ENCODE results near the gene MRPL11.
A peak's percentile ranks its signal among the peaks of the same experiment; 100 is the strongest.
"Not testable (repeated sequence)": the region's sequence is repeated elsewhere in the genome, so short reads cannot be mapped to it uniquely, and the experiment has no call there.

MRPL11 gene

DNA sequence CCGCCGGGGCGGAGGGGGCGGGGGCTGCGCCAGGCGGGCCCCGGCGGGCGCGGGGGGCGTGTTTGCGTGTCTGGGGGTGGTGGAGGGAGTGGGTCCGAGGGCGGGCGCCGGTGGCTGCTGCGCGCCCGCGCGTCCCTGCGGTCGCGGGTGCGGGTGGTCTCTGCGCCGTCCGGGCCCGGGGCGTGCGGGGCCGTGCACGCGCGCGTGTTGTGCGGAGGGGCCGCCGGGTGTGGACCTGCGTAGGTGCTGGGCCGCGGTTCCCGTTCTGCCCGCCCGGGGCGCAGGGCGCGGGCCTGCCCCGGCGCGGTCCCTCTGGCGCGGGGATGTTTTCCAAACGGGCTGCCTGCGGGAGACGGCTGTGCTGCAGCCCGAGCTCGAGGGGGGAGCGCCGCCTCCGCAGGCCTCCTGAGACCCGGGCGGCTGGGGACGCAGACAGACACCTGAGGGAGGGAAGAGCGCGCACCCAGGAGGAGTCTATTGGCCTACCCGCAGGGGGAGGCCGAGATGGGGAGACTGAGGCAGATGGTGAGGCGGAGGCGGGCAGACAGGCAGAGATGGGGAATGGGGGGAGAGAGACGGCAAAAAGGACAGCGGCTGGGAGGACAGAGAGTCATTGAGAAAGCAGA is 28.5 kb upstream of the MRPL11 start:
- DNase-seq, result peak; percentile 66

DNA sequence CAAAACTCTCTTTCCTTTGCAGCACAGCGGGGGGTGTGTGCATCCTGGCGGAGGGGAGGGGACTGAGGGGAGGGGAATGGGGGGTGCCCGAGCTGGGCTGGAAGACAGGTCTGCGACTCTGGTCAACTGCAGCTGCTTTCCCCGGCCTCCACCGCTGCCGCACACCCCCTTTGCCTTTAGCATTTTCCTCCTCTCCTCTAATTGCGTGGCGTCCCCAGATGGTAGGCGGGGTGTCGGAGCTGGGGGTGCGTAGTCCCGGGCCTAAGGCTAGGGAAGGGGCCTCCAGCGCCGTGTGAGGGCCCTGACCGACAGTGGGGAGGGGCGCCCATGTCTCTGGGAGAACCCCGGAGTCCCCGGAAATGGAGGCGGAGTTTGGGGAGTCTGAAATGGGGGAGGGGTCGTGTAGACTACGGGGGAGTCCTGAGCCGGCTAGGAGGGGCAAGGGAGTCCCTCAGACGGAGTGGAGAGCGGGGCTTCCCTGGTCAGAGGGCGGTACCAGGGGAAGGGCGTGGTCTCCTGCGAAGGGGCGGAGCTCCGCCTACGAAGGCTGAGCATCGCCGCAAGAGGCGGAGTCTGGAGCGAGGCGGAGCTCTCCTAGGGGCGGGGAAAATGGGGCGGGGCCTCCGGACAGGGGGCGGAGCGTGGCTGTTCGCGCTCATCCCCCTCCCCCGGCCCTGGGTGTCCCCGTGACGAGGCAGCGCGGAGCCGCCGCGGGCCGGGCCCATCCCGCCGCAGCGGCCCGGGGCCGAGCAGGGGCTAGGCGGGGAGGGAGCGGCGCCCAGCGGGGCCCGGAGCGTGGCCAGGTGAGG is 27.8 kb upstream of the MRPL11 start, which contains the start of gene PELI3:
TSS of gene PELI3 (plus strand) at position 681 of the 809 bp plus-strand sequence. CDS start 1,224 bp downstream, outside the sequence.
- peak; percentile 98 for DNase-seq

DNA sequence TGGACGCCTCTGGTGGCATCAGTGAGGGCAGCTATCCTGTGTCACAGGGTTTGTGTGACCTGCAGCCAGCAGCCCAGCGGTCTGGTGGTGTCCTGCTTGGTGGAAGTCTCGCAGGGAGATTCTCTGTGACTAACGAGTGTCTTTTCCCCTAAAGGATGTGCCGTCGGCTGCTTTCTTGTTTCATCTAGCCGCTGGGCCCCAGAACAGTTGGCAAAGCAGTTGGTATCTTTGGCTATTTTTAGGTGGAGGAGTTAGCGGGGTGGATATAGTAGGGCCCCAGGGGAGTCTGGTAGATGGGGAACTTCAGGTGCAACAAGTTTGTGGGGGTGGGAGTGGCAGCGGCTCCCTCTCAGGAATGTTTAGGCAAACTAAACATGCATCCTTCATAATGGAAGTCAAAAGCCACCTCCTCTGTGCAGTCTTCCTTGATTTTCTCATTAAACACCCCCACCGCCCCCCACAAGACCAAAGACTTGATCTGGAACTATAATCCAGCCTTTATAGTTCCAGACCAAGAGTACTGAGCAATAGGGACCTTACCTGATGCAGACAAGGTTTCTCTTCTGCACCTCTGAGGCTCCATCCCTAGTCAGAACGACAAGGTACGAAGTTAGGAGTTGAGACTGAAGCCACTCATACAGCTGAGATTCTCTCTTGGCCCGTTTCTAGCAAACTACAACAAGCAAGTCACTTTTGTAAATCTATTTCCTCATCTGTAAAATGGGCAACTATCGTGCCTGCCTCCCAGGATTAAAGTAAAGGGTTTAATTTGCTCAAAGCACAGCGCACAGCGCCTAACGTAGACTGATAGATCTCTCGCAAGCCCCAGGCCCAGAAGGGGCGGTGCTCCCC is 27.0 kb upstream of the MRPL11 start:
- no peak for DNase-seq

DNA sequence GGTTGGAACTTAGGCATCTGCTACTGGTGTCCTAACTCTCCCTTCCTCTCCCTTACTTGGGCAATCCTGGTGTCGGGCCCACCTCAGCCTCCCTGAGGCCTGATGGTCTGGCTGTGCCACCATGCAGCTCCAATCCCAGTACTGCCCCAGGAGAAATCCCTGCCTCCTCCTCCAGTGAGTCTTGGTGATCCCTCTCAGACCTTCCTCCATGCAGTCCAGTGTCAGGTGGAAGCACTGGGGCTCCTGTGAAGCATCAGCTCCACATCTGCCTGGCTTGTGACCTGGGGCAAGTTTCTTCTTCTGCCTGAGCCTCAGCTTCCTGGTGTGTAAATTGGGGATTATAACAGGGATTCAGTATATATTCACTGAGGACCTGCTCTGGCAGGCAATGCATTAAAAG is 26.3 kb upstream of the MRPL11 start:
- DNase-seq, result no peak

DNA sequence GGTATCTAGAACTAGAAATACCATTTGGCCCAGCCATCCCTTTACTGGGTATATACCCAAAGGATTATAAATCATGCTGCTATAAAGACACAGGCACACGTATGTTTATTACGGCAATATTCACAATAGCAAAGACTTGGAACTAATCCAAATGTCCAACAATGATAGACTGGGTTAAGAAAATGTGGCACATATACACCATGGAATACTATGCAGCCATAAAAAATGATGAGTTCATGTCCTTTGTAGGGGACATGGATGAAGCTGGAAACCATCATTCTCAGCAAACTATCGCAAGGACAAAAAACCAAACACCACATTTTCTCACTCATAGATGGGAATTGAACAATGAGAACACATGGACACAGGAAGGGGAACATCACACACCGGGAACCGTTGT is 25.5 kb upstream of the MRPL11 start:
- DNase-seq, result not testable (repeated sequence)

DNA sequence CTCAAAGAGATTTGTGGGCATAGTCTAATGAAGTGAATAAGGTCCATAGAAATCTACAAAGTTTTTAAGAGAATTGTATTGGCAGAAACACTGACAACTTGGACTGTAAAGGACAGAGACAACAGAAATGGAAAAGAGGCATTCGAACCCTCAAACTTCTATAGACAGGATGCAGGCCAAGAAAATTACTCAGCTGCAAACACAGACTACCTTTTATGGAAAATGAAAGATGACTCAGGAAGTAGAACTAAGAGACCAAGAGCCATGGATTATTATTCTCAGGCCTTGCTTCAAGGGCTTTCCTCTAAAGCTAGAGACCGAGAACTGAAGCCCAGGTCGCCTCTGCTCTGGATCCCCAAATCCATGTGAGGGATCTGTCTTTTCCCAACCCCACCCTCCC is 24.3 kb upstream of the MRPL11 start:
- no peak for DNase-seq

DNA sequence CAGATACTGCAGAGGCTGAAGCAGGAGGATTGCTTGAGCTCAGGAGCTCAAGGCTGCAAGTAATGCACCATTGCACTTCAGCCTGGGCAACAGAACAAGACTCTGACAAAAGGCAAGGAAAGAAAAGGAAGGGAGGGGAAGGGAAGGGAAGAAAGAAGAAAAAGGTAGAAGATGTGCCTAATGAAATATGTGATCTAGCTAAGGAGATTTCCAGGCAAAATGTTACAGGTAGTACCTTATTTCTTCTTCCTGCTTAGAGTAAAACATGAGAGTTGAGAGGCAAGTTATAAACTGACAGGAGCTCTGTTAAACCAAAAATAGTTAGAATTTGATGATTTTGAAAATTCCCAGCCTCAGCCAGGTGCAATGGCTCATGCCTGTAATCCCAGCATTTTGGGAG is 23.4 kb upstream of the MRPL11 start:
- DNase-seq, result no peak

DNA sequence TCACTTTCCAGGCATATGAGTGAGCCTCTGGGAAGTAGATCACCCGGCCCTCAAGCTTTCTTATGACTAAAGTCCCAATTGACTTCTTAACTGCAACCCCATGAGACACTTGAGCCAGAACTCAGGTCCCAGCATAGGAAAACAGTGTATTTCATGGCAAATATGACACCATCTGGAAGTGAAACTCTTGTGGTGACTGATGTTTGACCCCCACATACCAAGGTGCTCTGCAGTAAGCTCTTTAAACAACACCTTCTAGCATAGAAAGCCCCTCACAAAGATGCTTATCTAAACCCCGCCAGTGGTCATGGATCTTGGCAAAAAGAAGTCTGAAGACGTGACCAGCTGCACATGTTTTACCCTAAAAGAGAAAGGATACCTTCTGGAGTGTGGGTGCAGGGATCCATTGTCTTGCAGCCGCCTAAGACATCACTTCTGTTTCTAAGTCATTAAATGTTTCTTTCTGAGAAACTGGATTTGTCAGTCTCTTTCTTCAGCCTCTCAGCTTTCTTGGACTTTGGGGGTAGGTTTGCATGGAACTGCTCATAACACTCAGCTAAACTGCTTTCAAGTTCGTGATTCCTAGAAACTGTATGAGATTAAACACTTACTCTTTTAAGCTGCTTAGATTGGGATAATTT is 20.6 kb upstream of the MRPL11 start:
- DNase-seq, result no peak

DNA sequence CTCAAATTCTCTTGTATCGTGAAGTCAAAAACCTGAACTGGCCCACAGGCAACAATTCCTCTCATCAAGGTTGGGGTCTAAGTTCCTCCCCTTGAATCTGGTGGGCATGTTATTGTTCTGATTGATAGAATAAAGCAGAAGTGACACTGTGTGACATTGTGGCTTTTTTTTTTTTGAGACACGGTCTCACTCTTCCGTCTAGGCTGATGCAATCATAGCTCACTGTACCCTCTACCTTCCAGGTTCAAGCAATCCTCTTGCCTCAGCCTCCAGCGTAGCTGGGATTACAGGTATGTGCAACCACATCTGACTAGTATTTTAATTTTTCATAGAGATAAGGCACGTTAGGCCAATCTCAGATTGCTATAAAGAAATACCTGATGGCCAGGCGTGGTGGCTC is 19.2 kb upstream of the MRPL11 start:
- DNase-seq, result no peak

DNA sequence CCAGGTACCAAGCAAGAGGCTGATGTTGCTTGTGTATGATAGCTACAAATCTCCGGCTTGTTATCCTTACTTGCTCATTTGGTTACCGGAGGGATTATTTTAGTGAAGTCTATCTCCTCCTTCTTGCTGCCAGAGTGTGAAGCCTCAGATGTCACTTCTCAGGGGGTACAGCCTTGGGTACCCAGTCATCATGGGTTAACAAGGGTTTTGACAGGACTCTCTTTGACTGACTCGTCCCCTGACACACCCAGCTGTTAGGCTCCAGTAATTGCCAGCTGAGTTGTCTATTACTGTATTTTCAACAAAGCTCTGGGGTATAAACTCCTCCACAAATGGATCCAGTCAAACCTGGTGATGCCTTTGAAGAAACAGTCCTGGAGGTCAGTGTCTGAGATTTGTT is 16.2 kb upstream of the MRPL11 start:
- no peak for DNase-seq

DNA sequence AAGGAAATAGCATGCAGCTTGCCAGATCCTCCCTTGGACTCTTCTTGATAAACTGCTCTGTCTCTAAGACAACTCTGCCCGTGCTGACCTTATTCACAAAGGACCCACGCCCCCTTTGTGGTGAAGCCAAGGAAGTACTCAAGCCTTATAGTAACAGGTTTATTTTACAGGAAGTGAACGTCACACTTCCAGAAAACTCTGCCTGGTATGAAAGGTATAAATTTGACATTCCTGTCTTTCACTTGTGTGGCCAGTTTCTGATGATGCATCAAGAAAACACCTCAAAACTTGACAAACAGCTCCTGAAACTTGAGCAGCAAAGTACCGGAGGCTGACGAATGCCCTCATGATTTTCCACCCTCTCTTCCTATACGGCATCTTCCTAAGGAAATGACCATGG is 15.6 kb upstream of the MRPL11 start:
- DNase-seq, result no peak

DNA sequence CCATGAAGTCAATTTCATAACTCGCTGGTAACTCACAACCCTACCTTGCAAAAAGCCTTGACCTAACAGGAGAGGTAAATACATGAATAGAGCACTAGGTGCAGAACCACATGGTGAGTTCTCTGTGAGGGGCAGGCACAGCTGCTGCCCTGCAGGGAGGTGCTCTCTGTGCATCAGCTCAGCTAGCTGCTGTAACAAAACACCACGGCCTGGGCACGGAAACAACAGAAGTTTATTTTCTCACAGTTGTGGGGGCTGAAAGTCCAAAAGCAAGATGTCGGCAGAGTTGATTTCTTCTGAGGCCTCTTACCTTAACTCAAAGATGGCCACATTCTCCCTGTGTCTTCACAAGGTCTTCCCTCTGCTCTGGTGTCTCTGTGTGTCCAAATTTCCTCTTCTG is 13.0 kb upstream of the MRPL11 start:
- DNase-seq, result no peak

DNA sequence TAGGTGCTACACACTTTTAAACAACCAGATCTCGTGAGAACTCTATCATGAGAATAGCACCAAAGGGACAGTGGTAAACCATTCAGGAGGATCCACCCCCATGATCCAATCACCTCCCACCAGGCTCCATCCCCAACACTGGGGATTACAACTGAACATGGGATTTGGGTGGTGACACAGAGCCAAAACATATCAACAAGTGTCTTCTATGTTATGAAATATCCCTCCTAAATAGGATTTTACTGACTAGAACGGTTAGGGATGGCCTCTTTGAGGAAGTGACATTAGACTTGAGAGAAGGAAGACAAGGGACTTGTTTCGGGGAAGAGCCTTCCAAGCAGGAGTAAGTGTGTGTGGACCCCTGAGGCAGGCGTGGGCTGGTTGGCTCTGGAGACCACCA is 11.9 kb upstream of the MRPL11 start:
- no peak for DNase-seq

DNA sequence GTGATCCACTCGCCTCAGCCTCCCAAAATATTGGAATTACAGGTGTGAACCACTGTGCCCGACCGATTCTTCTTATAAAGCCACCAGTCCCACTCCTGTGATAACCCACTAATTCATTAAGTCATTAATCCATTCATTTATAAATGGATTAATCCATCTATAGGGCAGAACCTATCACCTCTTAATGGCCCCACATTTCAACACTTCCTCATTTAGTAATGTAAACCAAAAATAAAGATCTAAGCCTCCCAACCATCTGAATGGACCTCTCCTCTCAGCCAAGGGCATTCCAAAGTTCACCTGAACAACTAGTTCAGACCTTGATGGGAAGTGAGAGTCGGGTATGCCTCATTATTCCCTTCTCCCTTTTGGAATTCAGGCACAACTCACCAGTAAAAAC is 9.9 kb upstream of the MRPL11 start:
- DNase-seq, result no peak

DNA sequence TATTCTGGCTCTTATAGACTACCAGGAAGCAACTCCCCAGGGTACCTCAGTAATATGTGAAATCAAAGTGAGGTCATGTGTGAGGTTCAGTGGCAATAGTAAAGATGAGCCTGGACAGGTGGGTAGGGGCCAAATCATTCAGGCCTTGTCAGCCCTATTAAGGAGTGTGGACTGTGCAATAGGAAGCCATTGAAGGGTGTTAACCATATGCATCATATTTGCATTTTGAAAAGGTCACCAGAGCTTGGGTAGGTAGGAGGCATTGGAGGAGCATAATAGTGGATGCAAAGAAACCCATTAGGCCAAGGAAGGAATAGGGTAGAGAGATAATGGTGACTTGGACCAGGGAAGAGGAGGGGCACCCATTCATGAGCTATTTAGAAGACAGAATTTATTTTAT is 8.4 kb upstream of the MRPL11 start:
- no peak for DNase-seq

DNA sequence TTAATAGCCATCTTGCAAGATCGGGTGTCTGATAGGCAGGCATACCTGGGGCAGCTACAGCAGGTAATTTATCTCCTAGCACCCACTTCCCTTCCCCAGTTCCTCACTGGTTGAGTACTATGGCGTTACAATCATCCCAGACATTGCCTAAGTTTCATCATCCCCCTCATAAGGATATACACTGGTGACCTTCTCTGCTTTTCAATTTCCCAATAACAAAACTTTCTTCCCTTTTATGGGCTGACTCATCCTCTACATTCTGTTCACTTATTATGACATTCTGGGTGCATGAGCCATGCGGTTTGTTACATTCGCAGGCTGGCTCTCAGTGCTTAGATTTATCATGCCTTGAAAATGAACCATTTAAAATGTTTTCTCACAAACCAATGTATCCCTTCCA is 5.0 kb upstream of the MRPL11 start:
- no peak for DNase-seq

DNA sequence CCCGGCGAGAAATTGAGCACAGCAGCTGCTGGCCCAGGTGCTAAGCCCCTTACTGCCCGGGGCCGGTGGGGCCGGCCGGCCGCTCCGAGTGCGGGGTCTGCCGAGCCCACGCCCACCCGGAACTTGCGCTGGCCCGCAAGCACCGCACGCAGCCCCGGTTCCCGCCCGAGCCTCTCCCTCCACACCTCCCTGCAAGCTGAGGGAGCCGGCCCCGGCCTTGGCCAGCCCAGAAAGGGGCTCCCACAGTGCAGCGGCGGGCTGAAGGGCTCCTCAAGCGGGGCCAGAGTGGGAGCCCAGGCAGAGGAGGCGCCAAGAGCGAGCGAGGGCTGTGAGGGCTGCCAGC is 2.3 kb upstream of the MRPL11 start:
- DNase-seq, result not testable (repeated sequence)

DNA sequence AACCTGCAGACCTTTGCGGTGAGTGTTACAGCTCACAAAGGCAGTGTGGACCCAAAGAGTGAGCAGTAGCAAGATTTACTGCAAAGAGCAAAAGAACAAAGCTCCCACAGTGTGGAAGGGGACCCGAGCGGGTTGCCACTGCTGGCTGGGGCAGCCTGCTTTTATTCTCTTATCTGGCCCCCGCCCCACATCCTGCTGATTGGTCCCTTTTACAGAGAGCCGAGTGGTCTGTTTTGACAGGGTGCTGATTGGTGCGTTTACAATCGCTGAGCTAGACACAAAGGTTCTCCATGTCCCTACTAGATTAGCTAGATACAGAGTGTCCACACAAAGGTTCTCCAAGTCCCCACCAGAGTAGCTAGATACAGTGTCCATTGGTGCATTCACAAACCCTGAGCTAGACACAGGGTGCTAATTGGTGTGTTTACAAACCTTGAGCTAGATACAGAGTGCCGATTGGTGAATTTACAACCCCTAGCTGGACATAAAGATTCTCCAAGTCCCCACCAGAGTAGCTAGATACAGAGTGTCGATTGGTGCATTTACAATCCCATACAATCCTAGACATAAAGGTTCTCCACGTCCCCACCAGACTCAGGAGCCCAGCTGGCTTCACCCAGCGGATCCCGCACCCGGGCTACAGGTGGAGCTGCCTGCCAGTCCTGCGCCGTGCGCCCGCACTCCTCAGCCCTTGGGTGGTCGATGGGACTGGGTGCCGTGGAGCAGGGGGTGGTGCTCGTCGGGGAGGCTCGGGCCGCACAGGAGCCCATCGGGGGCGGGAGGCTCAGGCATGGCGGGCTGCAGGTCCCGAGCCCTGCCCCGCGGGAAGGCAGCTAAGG is 1.7 kb upstream of the MRPL11 start:
- DNase-seq, result not testable (repeated sequence)

DNA sequence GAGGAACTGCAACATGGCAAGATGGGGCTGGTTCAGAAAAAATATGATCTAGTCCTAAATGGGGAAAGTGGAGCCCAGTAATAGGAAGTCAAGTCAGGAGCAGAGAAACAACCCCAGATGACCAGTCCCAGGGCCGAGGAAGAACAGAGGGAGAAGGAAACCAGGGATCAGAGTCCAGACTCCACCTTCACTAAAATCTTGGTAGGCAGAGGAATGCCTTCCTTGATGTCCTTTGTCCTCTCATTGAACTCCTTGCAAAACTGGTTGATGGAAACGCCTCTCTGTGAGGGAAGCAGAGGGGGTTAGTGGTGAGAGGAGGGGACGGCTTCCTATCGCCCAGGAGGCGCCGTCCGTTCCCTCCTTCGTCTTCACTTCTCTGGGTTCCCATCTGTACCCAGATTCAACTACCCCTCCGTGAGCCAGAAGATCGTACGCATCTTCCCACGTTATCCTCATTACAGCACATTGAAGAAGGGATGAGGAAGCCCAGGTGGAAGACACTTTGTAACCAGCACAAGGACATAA is 607 bp downstream of the MRPL11 start:
- DNase-seq, result no peak

DNA sequence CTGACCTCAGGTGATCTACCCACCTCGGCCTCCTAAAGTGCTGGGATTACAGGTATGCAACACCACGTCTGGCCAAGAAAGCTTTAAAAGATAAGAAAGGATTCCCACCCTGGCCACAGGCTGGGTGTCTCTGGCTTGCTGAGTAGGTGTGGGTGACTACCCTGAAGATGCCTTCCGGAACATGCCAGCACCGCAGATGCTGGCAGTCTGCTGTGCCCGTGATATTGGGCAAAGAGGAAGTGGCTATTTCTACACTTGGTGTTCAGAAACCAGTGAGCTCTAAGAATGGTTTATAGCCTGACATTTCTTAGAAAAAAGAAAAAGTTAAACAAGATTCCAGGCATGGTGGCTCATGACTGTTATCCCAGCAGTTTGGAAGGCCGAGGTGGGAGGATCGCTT is 6.1 kb downstream of the MRPL11 start:
- DNase-seq, result no peak

DNA sequence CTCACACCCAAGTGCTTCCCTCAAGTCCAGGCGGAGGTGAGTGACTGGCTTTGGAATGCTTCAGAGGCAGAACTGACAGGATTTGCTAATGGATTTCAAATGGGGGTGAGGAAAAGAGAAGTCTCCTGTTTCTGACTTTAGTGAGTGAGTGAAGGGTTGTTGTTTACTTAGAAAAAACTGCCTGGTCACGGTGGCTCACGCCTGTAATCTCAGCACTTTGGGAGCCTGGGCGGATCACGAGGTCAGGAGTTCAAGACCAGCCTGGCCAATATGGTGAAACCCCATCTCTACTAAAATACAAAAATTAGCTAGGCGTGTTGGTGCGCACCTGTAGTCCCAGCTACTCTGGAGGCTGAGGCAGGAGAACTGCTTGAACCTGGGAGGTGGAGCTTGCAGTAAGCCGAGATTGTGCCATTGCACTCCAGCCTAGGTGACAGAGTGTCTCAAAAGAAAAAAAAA is 6.7 kb downstream of the MRPL11 start:
- DNase-seq, result not testable (repeated sequence)

DNA sequence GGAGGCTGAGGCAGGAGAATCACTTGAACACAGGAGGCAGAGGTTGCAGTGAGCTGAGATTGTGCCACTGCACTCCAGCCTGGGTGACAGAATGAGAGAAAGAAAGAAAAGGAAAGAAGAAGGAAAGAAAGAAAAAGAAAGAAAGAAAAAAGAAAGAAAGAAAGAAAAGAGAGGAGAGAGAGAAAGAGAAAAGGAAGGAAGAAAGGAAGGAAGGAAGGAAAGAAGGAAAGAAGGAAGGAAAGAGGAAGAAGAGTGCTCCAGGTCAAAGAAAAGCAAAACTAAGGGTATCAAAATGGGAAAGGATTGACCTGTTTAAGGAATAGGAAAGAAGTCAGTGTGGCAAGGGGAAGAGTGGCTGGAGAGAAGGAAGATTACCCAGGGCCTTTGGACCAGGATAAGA is 7.4 kb downstream of the MRPL11 start:
- DNase-seq, result not testable (repeated sequence)
